HG03139 (cell line): Measurements from ENCODE around the gene PNKD.

Experiments used
- ATAC-seq: cut with Tn5 transposase; IDR thresholded peaks from one replicate; pipeline ENCODE4 v1.9.1; 2021; ENCODE audit not compliant: unreplicated experiment

Gene PNKD

GRCh38 chr2:218368621-218369153 is 98.4 kb downstream of the PNKD start:
- no peak for ATAC-seq

- no peak for ATAC-seq
Observed at GRCh38 chr2:218369330-218369729, 99.0 kb downstream of the PNKD start.

- no peak for ATAC-seq
Observed at GRCh38 chr2:218370410-218371063, 100.2 kb downstream of the PNKD start.

GRCh38 chr2:218371983-218372350 is 101.6 kb downstream of the PNKD start:
- ATAC-seq = no peak

- ATAC-seq = no peak
Observed at GRCh38 chr2:218374795-218375194, 104.5 kb downstream of the PNKD start.

- no peak for ATAC-seq
Observed at GRCh38 chr2:218375212-218375611, 104.9 kb downstream of the PNKD start.

GRCh38 chr2:218378053-218378452 is 107.7 kb downstream of the PNKD start:
- ATAC-seq = no peak

- no peak for ATAC-seq
Observed at GRCh38 chr2:218381916-218382366, 111.6 kb downstream of the PNKD start, which contains the start of gene SLC11A1. Gene SLC11A1 (plus strand): TSS chr2:218382273. CDS start chr2:218382369, 96 bp downstream.

GRCh38 chr2:218382785-218383184 is 112.5 kb downstream of the PNKD start:
- ATAC-seq = no peak

- no peak for ATAC-seq
Observed at GRCh38 chr2:218383892-218384519, 113.7 kb downstream of the PNKD start.

- no peak for ATAC-seq
Observed at GRCh38 chr2:218384975-218385374, 114.7 kb downstream of the PNKD start.

- no peak for ATAC-seq
Observed at GRCh38 chr2:218386505-218387368, 116.4 kb downstream of the PNKD start.

- ATAC-seq = no peak
Observed at GRCh38 chr2:218387369-218388194, 117.3 kb downstream of the PNKD start.

- no peak for ATAC-seq
Observed at GRCh38 chr2:218389333-218390150, 119.2 kb downstream of the PNKD start.

- no peak for ATAC-seq
Observed at GRCh38 chr2:218391202-218391601, 120.9 kb downstream of the PNKD start.

GRCh38 chr2:218392459-218392858 is 122.1 kb downstream of the PNKD start:
- ATAC-seq = no peak

GRCh38 chr2:218392891-218393462 is 122.7 kb downstream of the PNKD start:
- ATAC-seq = no peak

GRCh38 chr2:218393750-218394290 is 123.5 kb downstream of the PNKD start:
- no peak for ATAC-seq
